Stimulated activated memory B cell treated with anti-CD40 and anti-IgM and Interleukin-4, amounts not matched to agents 10 μg/mL and 1 μg/mL and 100 μg/mL, for 72 hours (primary cell): ENCODE data around the gene HBE1.

Experiments
- ATAC-seq: fragments of 150-1000 bp; cut with Tn5 transposase; 2 replicates; pipeline ENCODE4 v1.10.0; 2021
- H3K27ac Mint-ChIP-seq: one replicate; pipeline ENCODE4 v1.8.0; 2022; ENCODE audit warnings: mild to moderate bottlenecking, mixed read lengths
- H3K27me3 Mint-ChIP-seq: one replicate; pipeline ENCODE4 v1.8.0; 2022; ENCODE audit warnings: mixed read lengths
- H3K36me3 Mint-ChIP-seq: one replicate; pipeline ENCODE4 v1.8.0; 2022; ENCODE audit warnings: mixed read lengths
- H3K4me1 Mint-ChIP-seq: one replicate; pipeline ENCODE4 v1.8.0; 2022; ENCODE audit warnings: mixed read lengths
- H3K4me3 Mint-ChIP-seq: one replicate; pipeline ENCODE4 v1.8.0; 2022; ENCODE audit warnings: mild to moderate bottlenecking, moderate library complexity, mixed read lengths
- H3K9me3 Mint-ChIP-seq: one replicate; pipeline ENCODE4 v1.8.0; 2022; ENCODE audit warnings: mixed read lengths

The HBE1 gene

DNA sequence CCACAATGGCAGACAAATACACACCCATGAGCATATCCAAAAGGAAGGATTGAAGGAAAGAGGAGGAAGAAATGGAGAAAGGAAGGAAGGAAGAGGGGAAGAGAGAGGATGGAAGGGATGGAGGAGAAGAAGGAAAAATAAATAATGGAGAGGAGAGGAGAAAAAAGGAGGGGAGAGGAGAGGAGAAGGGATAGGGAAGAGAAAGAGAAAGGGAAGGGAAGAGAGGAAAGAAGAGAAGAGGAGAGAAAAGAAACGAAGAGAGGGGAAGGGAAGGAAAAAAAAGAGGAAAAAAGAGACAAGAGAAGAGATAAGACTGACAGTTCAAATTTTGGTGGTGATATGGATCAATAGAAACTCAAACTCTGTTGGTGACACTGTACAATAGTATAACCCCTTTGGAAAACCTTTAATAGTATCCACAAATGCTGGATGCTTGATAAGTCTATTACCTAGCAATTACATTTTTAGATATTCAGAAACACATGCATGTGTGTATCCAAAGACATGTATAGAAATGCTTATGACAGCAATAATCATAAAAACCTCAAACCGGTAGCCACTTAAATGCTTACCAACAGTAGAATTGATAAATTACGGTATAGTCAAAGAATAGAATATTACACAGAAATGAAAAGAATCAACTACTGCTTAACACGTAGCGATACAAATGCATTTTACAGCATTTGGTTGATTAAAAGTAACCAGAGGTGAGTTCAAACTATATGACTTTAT, 34.2 kb downstream of the HBE1 start:
- H3K4me1 Mint-ChIP-seq: peaks cover 7% of the 10 kb centered on the region
- peaks cover 12% of the 10 kb centered on the region for H3K27me3 Mint-ChIP-seq
- no peaks in the 10 kb centered on the region for H3K36me3 Mint-ChIP-seq
- H3K9me3 Mint-ChIP-seq: no peaks in the 10 kb centered on the region
- no peak overlapping the region for H3K4me3 Mint-ChIP-seq
- H3K27ac Mint-ChIP-seq: no peak overlapping the region
- ATAC-seq: no peak

DNA sequence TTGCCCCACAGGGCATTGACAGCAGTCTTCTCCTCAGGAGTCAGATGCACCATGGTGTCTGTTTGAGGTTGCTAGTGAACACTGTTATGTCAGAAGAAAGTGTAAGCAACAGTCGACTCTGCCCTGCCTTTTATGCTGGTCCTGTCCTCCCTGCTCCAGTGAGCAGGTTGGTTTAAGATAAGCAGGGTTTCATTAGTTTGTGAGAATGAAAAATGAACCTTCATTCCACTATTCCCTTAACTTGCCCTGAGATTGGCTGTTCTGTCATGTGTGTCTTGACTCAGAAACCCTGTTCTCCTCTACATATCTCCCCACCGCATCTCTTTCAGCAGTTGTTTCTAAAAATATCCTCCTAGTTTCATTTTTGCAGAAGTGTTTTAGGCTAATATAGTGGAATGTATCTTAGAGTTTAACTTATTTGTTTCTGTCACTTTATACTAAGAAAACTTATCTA, 35.3 kb downstream of the HBE1 start, which contains the start of gene HBD:
HBD (minus strand) TSS at position 103 of the 454 bp plus-strand sequence; CDS start at position 53, 50 bp downstream.
- Mint-ChIP-seq H3K27ac (no peak within 1 kb of the TSS), H3K4me1 (peaks cover 7% of the 10 kb centered on the region), H3K27me3 (peaks cover 12% of the 10 kb centered on the region), H3K9me3 (no peaks in the 10 kb centered on the region), H3K4me3 (no peak within 1 kb of the TSS), H3K36me3 (no peaks in the 10 kb centered on the region)
- no peak for ATAC-seq

DNA sequence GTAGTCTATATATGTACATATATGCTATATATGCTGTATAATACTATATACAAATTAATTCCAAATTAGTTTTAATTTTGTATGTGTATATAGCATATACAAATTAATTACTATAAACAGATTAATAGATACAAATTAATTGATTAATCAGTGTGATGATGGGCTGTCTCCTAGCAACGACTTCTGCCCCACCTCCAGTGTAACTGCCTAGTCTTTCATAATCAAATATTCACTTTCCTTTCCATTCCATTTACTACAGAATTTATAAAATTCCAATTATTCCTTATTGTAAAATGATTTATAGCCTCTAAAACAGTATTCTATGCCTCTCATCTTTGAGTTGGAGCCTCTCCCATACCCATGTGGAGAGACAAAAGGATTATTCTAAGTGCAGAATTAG, 36.4 kb downstream of the HBE1 start:
- Mint-ChIP-seq H3K36me3 (no peaks in the 10 kb centered on the region), H3K4me1 (peaks cover 7% of the 10 kb centered on the region), H3K27me3 (peaks cover 12% of the 10 kb centered on the region), H3K27ac (no peak overlapping the region), H3K9me3 (no peaks in the 10 kb centered on the region), H3K4me3 (no peak overlapping the region)
- no peak for ATAC-seq

DNA sequence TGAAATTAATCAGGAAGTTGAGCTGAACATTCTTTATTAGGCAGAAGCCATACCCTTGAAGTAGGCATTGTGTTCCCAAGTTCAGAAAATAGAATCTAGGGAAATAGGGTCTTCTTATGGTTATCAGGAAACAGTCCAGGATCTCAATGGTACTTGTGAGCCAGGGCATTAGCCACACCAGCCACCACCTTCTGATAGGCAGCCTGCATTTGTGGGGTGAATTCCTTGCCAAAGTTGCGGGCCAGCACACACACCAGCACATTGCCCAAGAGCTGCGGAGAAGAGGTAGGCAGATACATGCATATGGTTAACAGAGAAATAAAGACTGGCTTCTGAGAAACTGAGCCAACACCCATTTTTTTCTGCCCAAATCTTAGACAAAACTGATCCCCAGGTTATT, 36.9 kb downstream of the HBE1 start:
- no peak for ATAC-seq
- Mint-ChIP-seq H3K36me3 (no peaks in the 10 kb centered on the region), H3K4me3 (no peak overlapping the region), H3K4me1 (peaks cover 7% of the 10 kb centered on the region), H3K27me3 (peaks cover 12% of the 10 kb centered on the region), H3K27ac (no peak overlapping the region), H3K9me3 (no peaks in the 10 kb centered on the region)

DNA sequence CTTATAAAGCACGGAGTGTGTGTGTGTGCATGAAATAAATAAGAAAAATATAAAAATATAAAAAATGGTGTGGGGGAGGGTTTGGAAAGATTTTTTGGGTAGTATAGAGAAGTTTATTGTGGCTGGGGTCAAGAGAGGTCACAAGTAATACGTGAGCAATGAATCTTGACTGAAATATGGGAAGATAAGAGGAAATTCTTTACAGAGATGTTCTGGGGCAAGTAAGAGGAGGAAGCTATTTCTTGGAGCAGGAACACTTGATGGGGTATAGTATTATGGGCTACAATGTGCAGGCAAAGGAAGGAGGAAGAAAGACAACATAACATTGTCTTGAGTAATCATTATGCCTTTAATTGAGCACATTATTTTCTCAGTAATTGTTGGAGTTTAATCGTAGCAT, 37.6 kb downstream of the HBE1 start:
- no peaks in the 10 kb centered on the region for H3K9me3 Mint-ChIP-seq
- no peak for ATAC-seq
- no peak overlapping the region for H3K4me3 Mint-ChIP-seq
- peaks cover 12% of the 10 kb centered on the region for H3K27me3 Mint-ChIP-seq
- peaks cover 7% of the 10 kb centered on the region for H3K4me1 Mint-ChIP-seq
- no peaks in the 10 kb centered on the region for H3K36me3 Mint-ChIP-seq
- no peak overlapping the region for H3K27ac Mint-ChIP-seq

DNA sequence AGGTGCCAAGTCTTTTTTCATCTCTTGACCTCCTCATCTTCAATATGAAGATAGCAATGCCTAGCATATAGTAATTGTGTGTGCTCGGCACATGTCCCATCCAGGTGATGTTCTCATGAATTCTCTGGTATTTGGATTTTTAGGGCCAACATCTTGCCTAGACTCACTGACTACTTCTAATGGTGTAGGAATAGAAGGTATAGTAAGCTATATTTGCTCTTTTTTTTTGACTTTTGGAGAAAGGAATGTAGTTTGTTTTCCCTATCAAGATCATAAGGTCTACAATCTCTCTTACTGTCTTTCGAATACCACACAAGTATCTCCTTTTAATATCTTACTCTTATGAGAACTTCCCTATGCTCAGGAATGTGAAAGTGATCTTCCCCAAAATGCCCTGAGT, 38.6 kb downstream of the HBE1 start:
- Mint-ChIP-seq H3K27me3 (peaks cover 12% of the 10 kb centered on the region), H3K9me3 (no peaks in the 10 kb centered on the region), H3K27ac (no peak overlapping the region)

DNA sequence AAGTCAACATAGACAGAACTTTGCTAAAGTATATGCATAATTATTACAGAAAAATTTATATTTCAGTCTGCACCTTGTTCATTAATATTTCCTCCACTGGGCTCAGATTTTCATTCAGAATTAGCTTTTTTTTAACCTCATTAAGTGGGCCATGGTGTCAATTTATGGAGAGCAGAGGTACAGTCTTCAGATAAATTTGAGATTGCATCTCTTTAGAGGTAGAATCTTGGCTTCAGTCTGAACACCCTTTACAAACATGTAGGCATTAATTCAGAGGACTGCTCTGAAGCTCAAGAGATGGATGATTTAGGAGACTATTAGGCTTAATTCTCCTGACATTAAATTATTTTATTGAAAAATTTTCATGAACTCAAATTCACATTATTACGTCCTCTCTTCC, 39.5 kb downstream of the HBE1 start:
- H3K36me3 Mint-ChIP-seq: no peaks in the 10 kb centered on the region
- H3K27ac Mint-ChIP-seq: no peak overlapping the region
- no peak for ATAC-seq
- H3K9me3 Mint-ChIP-seq: no peaks in the 10 kb centered on the region
- no peak overlapping the region for H3K4me3 Mint-ChIP-seq
- H3K4me1 Mint-ChIP-seq: peaks cover 7% of the 10 kb centered on the region
- peaks cover 5% of the 10 kb centered on the region for H3K27me3 Mint-ChIP-seq

More for the DNA sequence above, 38.6 kb downstream of the HBE1 start:
- ATAC-seq: no peak
- Mint-ChIP-seq H3K4me1 (peaks cover 7% of the 10 kb centered on the region), H3K36me3 (no peaks in the 10 kb centered on the region), H3K4me3 (no peak overlapping the region)

DNA sequence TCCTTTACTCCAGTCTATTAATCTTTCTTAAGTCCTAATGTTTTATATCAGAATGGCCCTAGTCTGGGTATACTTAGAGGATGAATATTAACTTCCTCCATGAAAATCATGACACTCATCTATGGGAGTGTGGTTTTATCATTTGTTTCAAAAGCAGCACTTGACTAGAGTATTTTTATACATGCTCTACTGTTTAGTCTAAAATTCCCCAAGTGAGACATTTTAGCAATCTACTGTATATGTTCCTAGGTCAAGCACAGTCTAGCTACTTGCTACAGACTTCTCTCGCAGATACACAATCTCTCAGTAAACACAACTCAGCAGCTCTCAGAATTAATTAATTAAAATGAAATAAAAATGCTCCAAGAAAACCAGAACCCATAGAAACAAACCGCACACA, 39.9 kb downstream of the HBE1 start:
- H3K4me3 Mint-ChIP-seq: no peak overlapping the region
- H3K9me3 Mint-ChIP-seq: no peaks in the 10 kb centered on the region
- peaks cover 7% of the 10 kb centered on the region for H3K4me1 Mint-ChIP-seq
- H3K36me3 Mint-ChIP-seq: no peaks in the 10 kb centered on the region
- ATAC-seq: no peak
- peaks cover under 1% of the 10 kb centered on the region for H3K27me3 Mint-ChIP-seq
- no peak overlapping the region for H3K27ac Mint-ChIP-seq

DNA sequence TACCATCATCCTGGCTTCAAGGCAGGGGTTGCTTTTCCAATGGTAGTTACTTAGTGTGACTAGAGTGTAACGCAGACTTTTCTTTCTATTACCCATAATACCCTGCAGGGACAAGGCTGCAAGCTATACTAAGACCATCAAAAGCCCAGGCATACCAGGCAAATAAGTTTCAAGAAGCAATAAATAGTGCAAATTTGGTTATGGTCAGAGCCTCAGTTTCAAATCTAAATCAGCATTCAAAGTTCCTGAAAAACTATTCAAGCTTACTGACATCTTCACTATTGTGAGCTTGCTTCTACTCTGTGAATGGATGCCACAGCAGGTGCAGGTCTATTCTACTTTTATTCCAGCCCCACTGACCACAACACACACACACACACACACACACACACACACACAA, 40.4 kb downstream of the HBE1 start:
- no peak for ATAC-seq
- no peaks in the 10 kb centered on the region for H3K36me3 Mint-ChIP-seq
- no peaks in the 10 kb centered on the region for H3K9me3 Mint-ChIP-seq
- H3K4me1 Mint-ChIP-seq: peaks cover 5% of the 10 kb centered on the region
- no peak overlapping the region for H3K27ac Mint-ChIP-seq
- no peak overlapping the region for H3K4me3 Mint-ChIP-seq
- H3K27me3 Mint-ChIP-seq: no peaks in the 10 kb centered on the region

DNA sequence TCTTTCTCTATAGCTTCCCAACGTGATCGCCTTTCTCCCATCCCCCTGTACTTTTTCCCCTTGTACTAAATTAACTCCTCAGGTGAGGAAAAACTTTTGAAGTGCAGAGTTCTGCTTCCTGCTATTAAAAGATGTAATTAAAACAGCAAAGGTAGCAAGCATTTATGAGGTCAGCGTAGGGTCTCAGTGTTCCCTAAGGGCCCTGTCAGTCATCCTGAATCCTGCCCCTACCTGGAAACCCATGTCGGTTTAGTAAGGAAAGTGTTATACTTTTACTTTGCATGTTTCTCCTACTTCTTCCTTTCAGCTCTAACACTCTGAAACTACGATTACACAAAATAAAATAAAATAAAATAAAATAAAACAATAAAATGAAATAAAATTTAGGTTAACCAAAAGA, 41.6 kb downstream of the HBE1 start:
- H3K27ac Mint-ChIP-seq: no peak overlapping the region
- H3K4me3 Mint-ChIP-seq: no peak overlapping the region
- no peaks in the 10 kb centered on the region for H3K36me3 Mint-ChIP-seq
- ATAC-seq: no peak
- H3K27me3 Mint-ChIP-seq: no peaks in the 10 kb centered on the region
- no peaks in the 10 kb centered on the region for H3K4me1 Mint-ChIP-seq
- no peaks in the 10 kb centered on the region for H3K9me3 Mint-ChIP-seq

DNA sequence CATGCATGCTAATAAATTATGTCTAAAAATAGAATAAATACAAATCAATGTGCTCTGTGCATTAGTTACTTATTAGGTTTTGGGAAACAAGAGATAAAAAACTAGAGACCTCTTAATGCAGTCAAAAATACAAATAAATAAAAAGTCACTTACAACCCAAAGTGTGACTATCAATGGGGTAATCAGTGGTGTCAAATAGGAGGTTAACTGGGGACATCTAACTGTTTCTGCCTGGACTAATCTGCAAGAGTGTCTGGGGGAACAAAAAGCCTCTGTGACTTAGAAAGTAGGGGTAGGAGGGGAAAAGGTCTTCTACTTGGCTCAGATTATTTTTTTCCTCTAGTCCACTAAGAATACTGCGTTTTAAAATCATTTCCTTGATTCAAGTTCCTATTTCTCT, 42.1 kb downstream of the HBE1 start:
- Mint-ChIP-seq H3K4me3 (no peak overlapping the region), H3K4me1 (no peaks in the 10 kb centered on the region), H3K27ac (no peak overlapping the region), H3K36me3 (no peaks in the 10 kb centered on the region), H3K27me3 (no peaks in the 10 kb centered on the region), H3K9me3 (no peaks in the 10 kb centered on the region)
- no peak for ATAC-seq

DNA sequence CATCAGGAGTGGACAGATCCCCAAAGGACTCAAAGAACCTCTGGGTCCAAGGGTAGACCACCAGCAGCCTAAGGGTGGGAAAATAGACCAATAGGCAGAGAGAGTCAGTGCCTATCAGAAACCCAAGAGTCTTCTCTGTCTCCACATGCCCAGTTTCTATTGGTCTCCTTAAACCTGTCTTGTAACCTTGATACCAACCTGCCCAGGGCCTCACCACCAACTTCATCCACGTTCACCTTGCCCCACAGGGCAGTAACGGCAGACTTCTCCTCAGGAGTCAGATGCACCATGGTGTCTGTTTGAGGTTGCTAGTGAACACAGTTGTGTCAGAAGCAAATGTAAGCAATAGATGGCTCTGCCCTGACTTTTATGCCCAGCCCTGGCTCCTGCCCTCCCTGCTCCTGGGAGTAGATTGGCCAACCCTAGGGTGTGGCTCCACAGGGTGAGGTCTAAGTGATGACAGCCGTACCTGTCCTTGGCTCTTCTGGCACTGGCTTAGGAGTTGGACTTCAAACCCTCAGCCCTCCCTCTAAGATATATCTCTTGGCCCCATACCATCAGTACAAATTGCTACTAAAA, 42.9 kb downstream of the HBE1 start, which contains the start of gene HBB:
HBB (minus strand) TSS at position 340 of the 579 bp plus-strand sequence; CDS start at position 290, 50 bp downstream.
- ATAC-seq: no peak

DNA sequence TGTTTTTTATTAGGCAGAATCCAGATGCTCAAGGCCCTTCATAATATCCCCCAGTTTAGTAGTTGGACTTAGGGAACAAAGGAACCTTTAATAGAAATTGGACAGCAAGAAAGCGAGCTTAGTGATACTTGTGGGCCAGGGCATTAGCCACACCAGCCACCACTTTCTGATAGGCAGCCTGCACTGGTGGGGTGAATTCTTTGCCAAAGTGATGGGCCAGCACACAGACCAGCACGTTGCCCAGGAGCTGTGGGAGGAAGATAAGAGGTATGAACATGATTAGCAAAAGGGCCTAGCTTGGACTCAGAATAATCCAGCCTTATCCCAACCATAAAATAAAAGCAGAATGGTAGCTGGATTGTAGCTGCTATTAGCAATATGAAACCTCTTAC, 44.3 kb downstream of the HBE1 start:
- Mint-ChIP-seq H3K9me3 (peaks cover 2% of the 10 kb centered on the region), H3K4me1 (no peaks in the 10 kb centered on the region)

More for the DNA sequence above, 42.9 kb downstream of the HBE1 start, which contains the start of gene HBB:
- Mint-ChIP-seq H3K4me3 (no peak within 1 kb of the TSS), H3K27me3 (no peaks in the 10 kb centered on the region), H3K36me3 (no peaks in the 10 kb centered on the region), H3K4me1 (no peaks in the 10 kb centered on the region), H3K27ac (no peak within 1 kb of the TSS), H3K9me3 (no peaks in the 10 kb centered on the region)

DNA sequence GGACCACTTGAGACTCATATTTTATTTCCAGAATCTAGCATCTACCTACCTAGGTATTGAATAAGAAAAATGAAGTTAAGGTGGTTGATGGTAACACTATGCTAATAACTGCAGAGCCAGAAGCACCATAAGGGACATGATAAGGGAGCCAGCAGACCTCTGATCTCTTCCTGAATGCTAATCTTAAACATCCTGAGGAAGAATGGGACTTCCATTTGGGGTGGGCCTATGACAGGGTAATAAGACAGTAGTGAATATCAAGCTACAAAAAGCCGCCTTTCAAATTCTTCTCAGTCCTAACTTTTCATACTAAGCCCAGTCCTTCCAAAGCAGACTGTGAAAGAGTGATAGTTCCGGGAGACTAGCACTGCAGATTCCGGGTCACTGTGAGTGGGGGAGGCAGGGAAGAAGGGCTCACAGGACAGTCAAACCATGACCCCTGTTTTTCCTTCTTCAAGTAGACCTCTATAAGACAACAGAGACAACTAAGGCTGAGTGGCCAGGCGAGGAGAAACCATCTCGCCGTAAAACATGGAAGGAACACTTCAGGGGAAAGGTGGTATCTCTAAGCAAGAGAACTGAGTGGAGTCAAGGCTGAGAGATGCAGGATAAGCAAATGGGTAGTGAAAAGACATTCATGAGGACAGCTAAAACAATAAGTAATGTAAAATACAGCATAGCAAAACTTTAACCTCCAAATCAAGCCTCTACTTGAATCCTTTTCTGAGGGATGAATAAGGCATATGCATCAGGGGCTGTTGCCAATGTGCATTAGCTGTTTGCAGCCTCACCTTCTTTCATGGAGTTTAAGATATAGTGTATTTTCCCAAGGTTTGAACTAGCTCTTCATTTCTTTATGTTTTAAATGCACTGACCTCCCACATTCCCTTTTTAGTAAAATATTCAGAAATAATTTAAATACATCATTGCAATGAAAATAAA, 44.9 kb downstream of the HBE1 start:
- Mint-ChIP-seq H3K9me3 (peaks cover 3% of the 10 kb centered on the region), H3K4me1 (no peaks in the 10 kb centered on the region), H3K4me3 (no peak overlapping the region), H3K36me3 (no peaks in the 10 kb centered on the region), H3K27ac (no peak overlapping the region), H3K27me3 (peaks cover 8% of the 10 kb centered on the region)
- ATAC-seq: no peak

More for the DNA sequence above, 44.3 kb downstream of the HBE1 start:
- Mint-ChIP-seq H3K27me3 (peaks cover 5% of the 10 kb centered on the region), H3K4me3 (no peak overlapping the region), H3K36me3 (no peaks in the 10 kb centered on the region), H3K27ac (no peak overlapping the region)
- ATAC-seq: no peak

DNA sequence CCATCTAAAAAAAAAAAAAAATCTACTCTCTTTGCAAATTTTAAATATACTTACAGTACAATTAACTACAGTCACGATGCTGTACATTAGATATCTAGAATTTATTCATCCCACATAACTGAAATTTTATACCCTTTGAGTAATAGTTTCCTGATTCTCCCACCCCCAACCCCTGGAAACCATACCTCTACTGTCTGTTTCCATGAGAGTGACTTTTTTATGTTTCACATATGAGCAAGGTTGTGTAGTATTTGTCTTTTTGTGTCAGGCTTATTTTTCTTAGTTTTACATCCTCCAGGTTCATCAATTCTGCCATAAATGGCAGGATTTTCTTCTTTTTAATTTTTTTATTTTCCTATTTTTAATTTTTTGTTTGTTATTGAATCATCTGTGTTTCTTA, 46.1 kb downstream of the HBE1 start:
- peaks cover 3% of the 10 kb centered on the region for H3K9me3 Mint-ChIP-seq
- H3K36me3 Mint-ChIP-seq: no peaks in the 10 kb centered on the region
- H3K4me1 Mint-ChIP-seq: no peaks in the 10 kb centered on the region
- no peak for ATAC-seq
- H3K27me3 Mint-ChIP-seq: peaks cover 8% of the 10 kb centered on the region
- no peak overlapping the region for H3K27ac Mint-ChIP-seq
- H3K4me3 Mint-ChIP-seq: no peak overlapping the region
